ENCODE data around the gene MRPL18.

GRCh38 chr6:159788753-159789376 is 1.4 kb upstream of the MRPL18 start:
- TF ChIP-seq CTCF (IDR thresholded peaks at IDR 0.05; ENCODE audit: low read length) (no peak), EZH2 (optimal IDR thresholded peaks at IDR 0.05; ENCODE audit: low read depth, low read length) (no peak)

Data from MM.1S (cell line).